Spinal cord (tissue), 10 donors: Measurements from ENCODE around the gene EVA1A. TPM values are rescaled to one million over a fixed set of nuclear protein-coding genes. Genes with fewer than 3 reads are reported as not detected.

Experiments used
- DNase-seq, 6 donors: peaks; one replicate each; pipeline versions ENCODE4 v3.0.0 to v3.0.0-alpha.2; 2013 to 2015; ENCODE audit warnings: low spot score in 6 of 6, low read depth in 4 of 6
- H3K27ac ChIP-seq: one replicate; pipeline ENCODE4 v1.5.1; 2013; ENCODE audit warnings: low read depth, low read length, control low read depth
- H3K27me3 ChIP-seq: one replicate; pipeline ENCODE4 v1.6.1; 2013; ENCODE audit warnings: low read length; ENCODE audit not compliant: control insufficient read depth, insufficient read depth
- H3K36me3 ChIP-seq: one replicate; pipeline ENCODE4 v1.6.1; 2013; ENCODE audit warnings: low read length; ENCODE audit not compliant: control insufficient read depth, insufficient read depth
- H3K4me1 ChIP-seq: one replicate; pipeline ENCODE4 v1.6.1; 2013; ENCODE audit warnings: low read length; ENCODE audit not compliant: control insufficient read depth, insufficient read depth
- H3K4me3 ChIP-seq: one replicate; pipeline ENCODE4 v1.5.1; 2013; ENCODE audit warnings: low read depth, low read length, control low read depth
- H3K9me3 ChIP-seq: one replicate; pipeline ENCODE4 v1.6.1; 2013; ENCODE audit warnings: low read length; ENCODE audit not compliant: control insufficient read depth, insufficient read depth
- WGBS: methylation state at CpG from one replicate; pipeline ENCODE4 v1.1.5; 2013; ENCODE audit warnings: missing lambda C conversion rate; ENCODE audit not compliant: insufficient coverage; 5-methylcytosine and 5-hydroxymethylcytosine counted together
- polyA plus RNA-seq, 2 donors: library from polyadenylated mRNA; unstranded; fragments of 120-200 nt; gene quantifications; one replicate each; pipeline ENCODE4 v1.2.1, GENCODE V29; 2013; ENCODE audit not compliant: insufficient read length in 2 of 2
- total RNA-seq, 2 donors: library from RNA; depleted of rRNA in 1 of 2; stranded (reverse); fragments of 120-200 nt in 1 of 2; fragments of >200 nt in 1 of 2; gene quantifications; one replicate each; pipeline versions ENCODE4 v1.2.3 to v1.2.4, GENCODE V29; 2013 to 2014
- donor health status: healthy.

Gene EVA1A
- total and polyA plus RNA-seq, 4 donors, result 1.0 to 3.4 (median 1.7) TPM

DNA sequence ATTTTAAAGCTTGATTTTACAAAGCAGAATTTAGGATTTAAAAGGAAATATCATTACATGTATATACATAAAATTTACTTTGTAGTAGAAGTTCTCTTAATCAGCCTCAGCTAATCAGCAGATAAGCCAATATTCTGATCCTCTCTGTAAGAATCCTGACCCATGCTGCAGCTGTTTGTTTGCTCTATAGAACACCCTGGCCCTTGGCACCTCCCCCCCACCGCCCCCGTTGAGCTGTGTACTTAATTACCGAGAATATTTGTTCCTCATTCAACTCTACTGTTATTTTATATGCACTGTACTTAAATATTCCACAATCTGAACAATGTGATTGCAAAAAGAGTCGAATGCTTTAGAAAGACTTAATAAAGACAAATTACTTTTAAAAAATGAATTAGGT is 98.0 kb downstream of the EVA1A start:
- no peak for DNase-seq
- Histone ChIP-seq H3K4me1 (no peaks in the 10 kb centered on the region), H3K27ac (no peak overlapping the region), H3K9me3 (no peaks in the 10 kb centered on the region), H3K27me3 (no peaks in the 10 kb centered on the region), H3K4me3 (no peak overlapping the region), H3K36me3 (no peaks in the 10 kb centered on the region)
- whole genome bisulfite sequencing, result no CpG with 5 or more reads among the region's 4 CpGs

DNA sequence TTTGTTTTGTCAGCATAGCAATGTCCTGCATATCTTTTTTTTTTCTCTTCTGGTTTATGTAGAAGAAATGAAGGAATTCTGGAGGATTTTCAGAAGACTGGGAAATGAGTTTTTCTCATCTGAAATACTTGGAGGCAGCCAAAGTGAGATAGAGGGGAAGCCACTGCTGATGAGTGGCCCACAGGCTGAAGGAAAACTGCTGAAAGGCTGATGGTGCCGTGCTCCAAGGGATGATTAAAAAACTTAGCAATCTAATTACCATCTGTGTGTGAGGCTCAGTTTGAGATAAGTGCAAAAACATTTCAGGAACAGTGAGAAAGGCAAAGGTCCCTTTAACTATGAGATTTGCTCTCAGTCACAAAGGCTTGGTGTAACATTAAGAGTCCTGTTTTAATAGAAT is 98.5 kb downstream of the EVA1A start:
- Histone ChIP-seq H3K9me3 (no peaks in the 10 kb centered on the region), H3K4me1 (no peaks in the 10 kb centered on the region), H3K27ac (no peak overlapping the region), H3K4me3 (no peak overlapping the region), H3K27me3 (no peaks in the 10 kb centered on the region), H3K36me3 (no peaks in the 10 kb centered on the region)
- WGBS, result no CpG with 5 or more reads among the region's 1 CpG
- no peak for DNase-seq

GRCh38 chr2:75460630-75461029 is 100.1 kb downstream of the EVA1A start:
- no peak overlapping the region for H3K4me3 ChIP-seq
- no CpG with 5 or more reads among the region's 2 CpGs for WGBS
- no peak overlapping the region for H3K27ac ChIP-seq
- H3K9me3 ChIP-seq, result no peaks in the 10 kb centered on the region
- DNase-seq, result no peak
- no peaks in the 10 kb centered on the region for H3K27me3 ChIP-seq
- no peaks in the 10 kb centered on the region for H3K4me1 ChIP-seq
- H3K36me3 ChIP-seq, result no peaks in the 10 kb centered on the region

GRCh38 chr2:75459565-75460310 is 101.0 kb downstream of the EVA1A start:
- Histone ChIP-seq H3K9me3 (no peaks in the 10 kb centered on the region), H3K4me3 (no peak overlapping the region), H3K27ac (no peak overlapping the region), H3K4me1 (no peaks in the 10 kb centered on the region), H3K36me3 (no peaks in the 10 kb centered on the region), H3K27me3 (no peaks in the 10 kb centered on the region)
- 78% methylated on average over 3 of the region's 14 CpGs for WGBS
- no peak for DNase-seq

GRCh38 chr2:75458201-75458600 is 102.5 kb downstream of the EVA1A start:
- Histone ChIP-seq H3K4me3 (no peak overlapping the region), H3K4me1 (no peaks in the 10 kb centered on the region), H3K36me3 (no peaks in the 10 kb centered on the region), H3K27ac (no peak overlapping the region), H3K9me3 (no peaks in the 10 kb centered on the region), H3K27me3 (no peaks in the 10 kb centered on the region)
- DNase-seq, result no peak
- WGBS, result no CpG with 5 or more reads among the region's 1 CpG

GRCh38 chr2:75456825-75457224 is 103.9 kb downstream of the EVA1A start:
- Histone ChIP-seq H3K4me3 (no peak overlapping the region), H3K27me3 (no peaks in the 10 kb centered on the region), H3K36me3 (no peaks in the 10 kb centered on the region), H3K9me3 (no peaks in the 10 kb centered on the region), H3K27ac (no peak overlapping the region), H3K4me1 (no peaks in the 10 kb centered on the region)
- no peak for DNase-seq
- 83% methylated on average over 3 of the region's 4 CpGs for WGBS

DNA sequence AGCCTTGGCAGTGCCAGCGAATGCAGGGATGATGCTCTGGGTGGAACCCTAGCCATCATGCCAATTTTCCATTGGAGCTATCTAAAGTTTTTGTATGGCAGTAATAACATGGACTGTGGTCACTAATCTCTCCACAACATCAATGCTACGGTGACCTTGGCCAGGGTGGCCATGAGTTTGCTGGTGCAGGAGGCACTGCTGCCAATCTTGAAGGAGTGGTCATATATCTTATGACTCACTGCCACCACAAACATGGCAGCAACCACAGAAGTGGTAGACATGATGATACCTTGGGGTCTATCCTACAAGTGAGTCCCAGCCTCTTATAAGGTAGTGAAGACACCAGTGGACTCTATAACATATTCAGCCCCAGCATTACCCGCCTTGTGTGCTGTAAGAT is 104.6 kb downstream of the EVA1A start:
- no peaks in the 10 kb centered on the region for H3K9me3 ChIP-seq
- no peaks in the 10 kb centered on the region for H3K4me1 ChIP-seq
- no peaks in the 10 kb centered on the region for H3K36me3 ChIP-seq
- no peaks in the 10 kb centered on the region for H3K27me3 ChIP-seq
- DNase-seq, result no peak
- H3K27ac ChIP-seq, result no peak overlapping the region
- no CpG with 5 or more reads among the region's 3 CpGs for WGBS
- no peak overlapping the region for H3K4me3 ChIP-seq

- Histone ChIP-seq H3K4me1 (no peaks in the 10 kb centered on the region), H3K9me3 (no peaks in the 10 kb centered on the region), H3K27ac (no peak overlapping the region), H3K36me3 (no peaks in the 10 kb centered on the region), H3K4me3 (no peak overlapping the region), H3K27me3 (no peaks in the 10 kb centered on the region)
- DNase-seq, result no peak
- WGBS, result 42% methylated on average over 2 of the region's 2 CpGs
These were observed 106.5 kb downstream of the EVA1A start for GRCh38 chr2:75454241-75454620.

GRCh38 chr2:75453384-75454240 is 107.1 kb downstream of the EVA1A start:
- DNase-seq, result peak in 3 of 6 donors; percentile 9 to 64 (median 50)
- H3K27me3 ChIP-seq, result no peaks in the 10 kb centered on the region
- no peak overlapping the region for H3K4me3 ChIP-seq
- H3K36me3 ChIP-seq, result no peaks in the 10 kb centered on the region
- no peak overlapping the region for H3K27ac ChIP-seq
- no peaks in the 10 kb centered on the region for H3K9me3 ChIP-seq
- WGBS, result 32% methylated on average over 5 of the region's 5 CpGs
- H3K4me1 ChIP-seq, result no peaks in the 10 kb centered on the region

GRCh38 chr2:75450068-75450467 is 110.7 kb downstream of the EVA1A start:
- no peak for DNase-seq
- no peaks in the 10 kb centered on the region for H3K36me3 ChIP-seq
- no peak overlapping the region for H3K27ac ChIP-seq
- no peaks in the 10 kb centered on the region for H3K27me3 ChIP-seq
- no CpG with 5 or more reads among the region's 1 CpG for WGBS
- H3K4me1 ChIP-seq, result no peaks in the 10 kb centered on the region
- no peaks in the 10 kb centered on the region for H3K9me3 ChIP-seq
- no peak overlapping the region for H3K4me3 ChIP-seq
